Astrocyte of the cerebellum (primary cell): ENCODE results near the gene SNIP1.
"Not testable (repeated sequence)": the region's sequence is repeated elsewhere in the genome, so short reads cannot be mapped to it uniquely, and the experiment has no call there.

Experiments
- DNase-seq: peaks from one replicate; pipeline ENCODE4 v3.0.0-alpha.2; 2011; ENCODE audit warnings: low read depth
- H3K4me3 ChIP-seq: 2 replicates; pipeline ENCODE4 v1.5.1; 2011; ENCODE audit warnings: mild to moderate bottlenecking, low read depth, low read length, moderate library complexity
- in situ Hi-C: cut with HindIII; loops from 2 replicates; pipeline ENCODE4 v1.10.0; 2017; ENCODE audit warnings: low sequenced_read_pairs
- TF ChIP-seq, protein P1 (sequence below): IDR thresholded peaks from 2 replicates; pipeline ENCODE4 v1.5.1; 2012; ENCODE audit warnings: low read length, low read depth, moderate library complexity, mild to moderate bottlenecking; ENCODE audit errors: missing control alignments

SNIP1 gene

DNA sequence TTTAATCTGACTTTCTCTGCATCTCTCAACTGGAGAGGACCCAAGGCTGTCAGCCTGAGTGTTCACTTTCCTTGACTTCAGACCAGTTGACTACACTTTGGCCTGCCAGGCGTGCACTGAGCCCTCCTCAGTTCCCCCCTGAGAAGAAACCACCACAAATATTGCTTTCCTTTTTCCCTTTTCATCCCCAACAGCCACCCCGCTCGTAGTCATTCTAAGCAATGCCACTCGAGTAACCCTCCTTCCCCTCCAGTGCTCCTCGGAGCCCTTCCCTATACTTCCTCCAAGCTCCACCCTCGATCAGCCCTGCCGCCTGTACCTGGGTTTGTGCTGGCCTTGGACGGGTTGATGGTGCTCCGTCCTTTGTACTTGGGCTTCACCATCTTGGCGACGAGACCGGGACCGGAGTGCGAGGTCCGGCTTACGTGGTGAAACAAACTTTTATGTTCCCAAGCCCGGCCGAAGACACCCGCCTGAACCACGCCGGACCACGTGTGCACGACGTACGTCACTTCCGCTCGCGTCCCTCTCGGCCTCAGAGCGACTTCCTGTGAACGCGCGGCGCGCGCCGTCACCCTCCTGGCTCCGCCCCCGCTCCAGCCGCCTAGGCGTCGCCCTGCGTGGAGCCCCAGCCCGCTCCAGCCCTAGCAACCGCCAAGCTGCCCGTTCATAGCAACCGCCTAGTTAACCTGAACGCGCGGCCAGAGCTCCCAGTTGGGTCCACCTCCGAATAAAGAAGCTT, 41.5 kb upstream of the SNIP1 start, which contains the start of gene GNL2:
GNL2 (minus strand) TSS at position 498 of the 742 bp plus-strand sequence; CDS start at position 383, 115 bp downstream.
- peak within 1 kb of the TSS; percentile 96 for H3K4me3 ChIP-seq
- TF ChIP-seq, protein P1, sequence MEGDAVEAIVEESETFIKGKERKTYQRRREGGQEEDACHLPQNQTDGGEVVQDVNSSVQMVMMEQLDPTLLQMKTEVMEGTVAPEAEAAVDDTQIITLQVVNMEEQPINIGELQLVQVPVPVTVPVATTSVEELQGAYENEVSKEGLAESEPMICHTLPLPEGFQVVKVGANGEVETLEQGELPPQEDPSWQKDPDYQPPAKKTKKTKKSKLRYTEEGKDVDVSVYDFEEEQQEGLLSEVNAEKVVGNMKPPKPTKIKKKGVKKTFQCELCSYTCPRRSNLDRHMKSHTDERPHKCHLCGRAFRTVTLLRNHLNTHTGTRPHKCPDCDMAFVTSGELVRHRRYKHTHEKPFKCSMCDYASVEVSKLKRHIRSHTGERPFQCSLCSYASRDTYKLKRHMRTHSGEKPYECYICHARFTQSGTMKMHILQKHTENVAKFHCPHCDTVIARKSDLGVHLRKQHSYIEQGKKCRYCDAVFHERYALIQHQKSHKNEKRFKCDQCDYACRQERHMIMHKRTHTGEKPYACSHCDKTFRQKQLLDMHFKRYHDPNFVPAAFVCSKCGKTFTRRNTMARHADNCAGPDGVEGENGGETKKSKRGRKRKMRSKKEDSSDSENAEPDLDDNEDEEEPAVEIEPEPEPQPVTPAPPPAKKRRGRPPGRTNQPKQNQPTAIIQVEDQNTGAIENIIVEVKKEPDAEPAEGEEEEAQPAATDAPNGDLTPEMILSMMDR, result no peak
- DNase-seq, result peak; percentile 89
- in situ Hi-C loops, result no loop called here

DNA sequence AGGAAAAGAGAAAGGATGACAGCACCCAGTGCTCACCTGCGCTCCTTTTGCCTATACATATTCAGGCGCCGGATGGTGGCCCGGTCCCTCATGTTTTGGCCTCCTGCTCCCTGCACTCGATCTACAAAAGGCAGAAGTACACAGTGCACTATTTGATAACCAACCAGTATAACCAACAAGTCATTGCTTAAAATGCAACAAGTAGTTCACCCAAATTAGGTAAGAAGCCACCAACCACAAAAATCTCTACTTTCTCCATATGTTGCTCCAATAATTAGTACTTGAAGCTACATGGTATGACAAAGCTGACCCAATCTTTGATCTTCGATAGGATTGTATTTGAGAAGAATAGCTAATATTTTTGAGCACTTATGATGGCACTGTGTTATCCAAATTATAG, 39.6 kb upstream of the SNIP1 start:
- TF ChIP-seq, protein P1, result no peak
- no peak overlapping the region for H3K4me3 ChIP-seq
- in situ Hi-C loops, result no loop called here
- no peak for DNase-seq

DNA sequence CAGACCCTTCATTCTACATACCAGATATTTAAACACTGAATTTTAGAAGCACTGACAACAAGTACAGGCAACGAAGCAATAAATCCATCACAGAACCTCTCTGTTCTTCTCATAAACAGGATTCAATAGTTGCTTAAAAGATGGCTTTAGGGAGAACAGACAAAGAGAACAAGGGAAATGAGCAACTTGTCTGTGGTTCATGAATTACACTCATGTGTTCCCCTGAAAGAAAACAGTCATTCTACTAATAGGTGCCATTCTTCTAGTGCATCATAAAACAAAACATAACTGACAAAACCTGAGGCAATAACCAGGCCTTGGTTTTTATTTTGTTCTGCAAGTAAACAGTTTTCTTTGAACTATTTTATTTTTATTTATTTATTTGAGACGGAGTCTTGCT, 34.8 kb upstream of the SNIP1 start:
- TF ChIP-seq, protein P1, result no peak
- in situ Hi-C loops, result no loop called here
- no peak overlapping the region for H3K4me3 ChIP-seq
- DNase-seq, result no peak

DNA sequence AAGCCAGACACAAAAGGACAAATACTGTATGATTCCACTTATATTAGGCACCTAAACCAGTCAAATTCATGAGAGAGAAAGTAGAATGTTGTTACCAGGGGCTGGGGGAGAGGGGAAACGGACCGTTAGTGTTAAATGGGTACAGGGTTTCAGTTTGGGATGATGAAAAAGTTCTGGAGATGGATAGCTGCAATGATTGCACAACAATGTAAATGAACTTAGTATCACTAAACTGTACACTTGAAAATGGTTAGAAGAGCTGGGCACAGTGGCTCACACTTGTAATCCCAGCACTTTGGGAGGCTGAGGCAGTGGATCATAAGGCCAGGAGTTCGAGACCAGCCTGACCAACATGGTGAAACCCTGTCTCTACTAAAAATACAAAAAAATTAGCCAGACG, 30.5 kb upstream of the SNIP1 start:
- H3K4me3 ChIP-seq, in situ Hi-C loops, DNase-seq: not testable (repeated sequence)

DNA sequence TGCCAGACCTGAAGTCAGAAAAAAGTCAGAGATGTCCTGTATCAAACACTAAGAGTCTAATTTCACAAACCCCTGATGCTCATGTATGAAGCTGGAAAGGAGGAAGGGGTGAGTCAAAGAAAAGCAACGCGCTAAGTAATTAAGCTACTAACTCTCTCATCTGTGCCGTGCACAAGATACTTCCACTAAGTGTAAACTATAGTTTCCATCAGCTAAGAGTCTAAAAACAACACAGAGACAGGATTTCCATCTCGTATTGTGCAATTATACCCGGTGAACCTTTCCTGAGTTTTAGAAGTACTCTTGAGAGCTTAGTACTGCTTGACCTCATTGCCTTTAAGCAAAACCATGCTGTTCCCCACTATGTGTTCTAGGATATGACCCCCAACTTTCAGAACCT, 21.6 kb upstream of the SNIP1 start:
- TF ChIP-seq, protein P1, result no peak
- H3K4me3 ChIP-seq, result no peak overlapping the region
- no peak for DNase-seq
- in situ Hi-C loops, result no loop called here

DNA sequence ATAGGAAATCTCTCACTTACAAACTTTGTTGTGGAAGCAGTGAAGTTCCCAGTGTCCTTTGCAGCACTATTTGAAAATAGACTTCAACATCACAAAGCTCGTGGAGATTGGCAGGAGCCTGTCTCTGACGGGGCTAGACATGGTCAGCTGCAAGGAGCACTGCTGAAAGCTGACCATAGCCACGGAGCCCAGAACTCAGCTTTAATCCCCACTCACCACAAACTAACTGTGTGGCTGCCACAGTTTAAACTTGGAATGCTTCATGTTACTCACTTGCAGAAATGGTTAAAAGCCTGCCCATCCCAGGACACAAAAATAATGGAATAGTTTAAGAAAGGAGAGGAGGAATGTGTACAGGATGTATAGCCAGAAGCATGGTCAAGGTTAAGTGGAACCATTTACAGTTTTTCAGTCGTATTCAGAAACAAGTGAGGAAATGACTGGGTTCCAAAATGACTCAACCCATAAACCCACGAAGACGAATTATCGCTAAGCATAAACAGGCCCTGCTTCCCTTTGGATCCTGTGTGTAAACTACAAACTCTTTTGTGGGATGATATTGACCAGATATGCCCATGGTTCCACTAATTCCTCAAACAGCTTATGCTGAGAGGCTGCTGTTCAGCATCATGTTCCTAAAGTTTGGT, 20.9 kb upstream of the SNIP1 start:
- no peak overlapping the region for H3K4me3 ChIP-seq
- TF ChIP-seq, protein P1, result no peak
- in situ Hi-C loops, result no loop called here
- peak; percentile 66 for DNase-seq
